Measurements from ENCODE around the gene OR1F1.

- TF ChIP-seq, protein P1, sequence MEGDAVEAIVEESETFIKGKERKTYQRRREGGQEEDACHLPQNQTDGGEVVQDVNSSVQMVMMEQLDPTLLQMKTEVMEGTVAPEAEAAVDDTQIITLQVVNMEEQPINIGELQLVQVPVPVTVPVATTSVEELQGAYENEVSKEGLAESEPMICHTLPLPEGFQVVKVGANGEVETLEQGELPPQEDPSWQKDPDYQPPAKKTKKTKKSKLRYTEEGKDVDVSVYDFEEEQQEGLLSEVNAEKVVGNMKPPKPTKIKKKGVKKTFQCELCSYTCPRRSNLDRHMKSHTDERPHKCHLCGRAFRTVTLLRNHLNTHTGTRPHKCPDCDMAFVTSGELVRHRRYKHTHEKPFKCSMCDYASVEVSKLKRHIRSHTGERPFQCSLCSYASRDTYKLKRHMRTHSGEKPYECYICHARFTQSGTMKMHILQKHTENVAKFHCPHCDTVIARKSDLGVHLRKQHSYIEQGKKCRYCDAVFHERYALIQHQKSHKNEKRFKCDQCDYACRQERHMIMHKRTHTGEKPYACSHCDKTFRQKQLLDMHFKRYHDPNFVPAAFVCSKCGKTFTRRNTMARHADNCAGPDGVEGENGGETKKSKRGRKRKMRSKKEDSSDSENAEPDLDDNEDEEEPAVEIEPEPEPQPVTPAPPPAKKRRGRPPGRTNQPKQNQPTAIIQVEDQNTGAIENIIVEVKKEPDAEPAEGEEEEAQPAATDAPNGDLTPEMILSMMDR (conservative IDR thresholded peaks at IDR 0.05; ENCODE audit: low read depth in 2 of 2), result no peak
- no peak for TF ChIP-seq EZH2 (IDR thresholded peaks at IDR 0.05; ENCODE audit: low read depth, unreplicated experiment)
Observed at GRCh38 chr16:3145660-3146059, 42.3 kb upstream of the OR1F1 start.
